Measurements from ENCODE around the gene LRFN5. TPM values are rescaled to one million over a fixed set of nuclear protein-coding genes. Genes with fewer than 3 reads are reported as not detected.

Gene LRFN5
- total RNA-seq (2013; cell fraction: nucleolus; rRNA removed), result not detected in 2 replicates
- total RNA-seq (2014; rRNA removed) (0.06 TPM in 1 of 2 replicates, not detected in the other), total RNA-seq (2014; rRNA removed; fragmentation: Illumina TruSeq; extraction: Trizol) (not detected in 2 replicates), total RNA-seq (2021) (0.05 TPM in 1 of 2 replicates, not detected in the other), polyA plus RNA-seq (2011; rRNA removed) (1.2 TPM in 2 replicates), polyA plus RNA-seq (2014; fragmentation: Illumina TruSeq; extraction: Trizol) (not detected in 2 replicates), polyA plus RNA-seq (2014; fragmentation: Nextera tagmentation; extraction: Ambion mirVana) (not detected), polyA plus RNA-seq (2014; rRNA removed) (not detected in 2 replicates), polyA plus RNA-seq (2016; fragmentation: Nextera tagmentation; extraction: Ambion mirVana) (not detected), polyA minus RNA-seq (2011; rRNA and poly(A)+ RNA removed) (3.4 and 3.5 TPM in 2 replicates), Bru-seq, nascent RNA (percentile 23 among the genes with signal in this experiment), BruChase-seq, experiment 1, labeled RNA remaining after a 6-hour chase (percentile 24 among the genes with signal in this experiment), BruChase-seq, experiment 2, labeled RNA remaining after a 2-hour chase (percentile 24 among the genes with signal in this experiment)
- not detected for polyA plus RNA-seq (2011; ENCODE audit: low read depth)
- 0.64 and 0.67 TPM in 2 replicates for polyA plus RNA-seq (2011; cell fraction: cytosol; rRNA removed)
- polyA plus RNA-seq (2011; cell fraction: nucleus; rRNA removed), result 1.1 and 1.2 TPM in 2 replicates
- polyA plus RNA-seq (2012), result not detected in 2 replicates
- polyA minus RNA-seq (2011; cell fraction: cytosol; rRNA and poly(A)+ RNA removed), result 0.21 and 0.53 TPM in 2 replicates
- 8.8 and 13.6 TPM in 2 replicates for polyA minus RNA-seq (2011; cell fraction: nucleus; rRNA and poly(A)+ RNA removed)
- long read RNA-seq, experiment 1, result 0 reads
- long read RNA-seq, experiment 2, partial matches to known transcripts, result 0 of 6 reads
- long read RNA-seq, experiment 2, other reads (novel, unspliced or antisense), result 6 of 6 reads

DNA sequence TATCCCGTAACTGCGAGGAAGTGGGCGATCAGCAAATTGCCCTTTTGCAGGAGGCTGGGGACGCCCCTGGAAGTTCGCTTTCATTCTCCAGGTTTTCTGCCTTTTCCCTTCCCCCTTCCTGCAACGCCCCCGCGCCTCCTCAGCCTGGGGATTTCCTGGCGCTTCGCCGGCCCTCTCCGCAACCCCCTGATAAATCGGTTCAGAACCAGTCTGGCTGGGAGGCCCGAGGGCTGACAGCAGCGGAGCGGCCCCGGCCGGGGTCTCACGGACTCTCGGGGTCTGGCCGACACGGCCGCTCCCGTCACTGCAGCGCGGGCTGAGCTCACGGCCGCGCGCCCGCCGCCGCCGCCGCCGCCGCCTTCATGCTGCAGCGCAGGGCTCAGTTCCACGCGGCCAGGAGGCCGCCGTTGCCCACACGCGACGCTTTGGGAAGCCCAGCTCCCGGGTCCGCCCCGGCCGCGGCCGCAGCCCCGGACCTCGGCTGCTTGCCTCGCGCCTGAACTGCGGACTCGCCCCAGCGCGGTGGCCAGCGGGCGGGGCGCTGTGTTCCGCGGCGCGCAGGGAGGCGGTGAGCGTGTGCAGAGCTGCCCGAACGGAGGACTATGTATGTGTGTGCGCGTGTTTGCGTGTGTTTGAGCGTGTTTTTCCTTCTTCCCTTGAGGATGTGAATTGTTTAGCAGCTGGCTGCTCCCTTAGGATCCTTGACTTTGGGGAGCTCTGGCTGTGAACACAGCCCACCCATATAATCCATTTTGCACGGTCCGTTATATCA is at the start of gene LRFN5:
LRFN5 (plus strand) TSS at position 345 of the 772 bp plus-strand sequence.
- H2AFZ ChIP-seq (ENCODE audit: control insufficient read depth, low read depth, low read length), result no peak within 1 kb of the TSS
- 7% methylated on average over 49 of the region's 76 CpGs for WGBS (ENCODE audit: insufficient coverage, insufficient replicate concordance, low lambda C conversion rate, missing lambda C conversion rate)
- peak within 1 kb of the TSS; percentile 48; the same call in 1 of the 2 replicates for H3K4me2 ChIP-seq (ENCODE audit: control insufficient read depth, insufficient read depth)
- no peaks in the 10 kb centered on the region; the same call in 2 of the 3 replicates for H3K9me3 ChIP-seq (replicated peaks; ENCODE audit: control insufficient read depth, insufficient read depth, low read length)
- ChIA-PET CTCF (no interaction called here), SMC1A (ENCODE audit: uncharacterized antibody, unreplicated experiment) (no interaction called here), RAD21 (ENCODE audit: unreplicated experiment) (no interaction called here), POLR2A (no interaction called here)
- no peak within 1 kb of the TSS; the same call in 1 of the 2 replicates for H3K4me3 ChIP-seq
- no peaks in the 10 kb centered on the region for H4K20me1 ChIP-seq (ENCODE audit: control insufficient read depth, insufficient read depth)
- ATAC-seq (peak; percentile 34; the same call in 2 of the 3 replicates), DNase-seq (ENCODE audit: low read depth, low spot score) (no peak), FAIRE-seq (no peak)
- TF ChIP-seq TCF3 (IDR thresholded peaks at IDR 0.05; ENCODE audit: borderline replicate concordance, insufficient read depth, low read depth, low read length) (no peak), ZBED1 (IDR thresholded peaks at IDR 0.05; ENCODE audit: borderline replicate concordance) (no peak), TBL1XR1 (IDR thresholded peaks at IDR 0.05; ENCODE audit: low read depth, low read length) (no peak), ESRRA (IDR thresholded peaks at IDR 0.05; ENCODE audit: low read length) (no peak)
- TF ChIP-seq, protein P1, sequence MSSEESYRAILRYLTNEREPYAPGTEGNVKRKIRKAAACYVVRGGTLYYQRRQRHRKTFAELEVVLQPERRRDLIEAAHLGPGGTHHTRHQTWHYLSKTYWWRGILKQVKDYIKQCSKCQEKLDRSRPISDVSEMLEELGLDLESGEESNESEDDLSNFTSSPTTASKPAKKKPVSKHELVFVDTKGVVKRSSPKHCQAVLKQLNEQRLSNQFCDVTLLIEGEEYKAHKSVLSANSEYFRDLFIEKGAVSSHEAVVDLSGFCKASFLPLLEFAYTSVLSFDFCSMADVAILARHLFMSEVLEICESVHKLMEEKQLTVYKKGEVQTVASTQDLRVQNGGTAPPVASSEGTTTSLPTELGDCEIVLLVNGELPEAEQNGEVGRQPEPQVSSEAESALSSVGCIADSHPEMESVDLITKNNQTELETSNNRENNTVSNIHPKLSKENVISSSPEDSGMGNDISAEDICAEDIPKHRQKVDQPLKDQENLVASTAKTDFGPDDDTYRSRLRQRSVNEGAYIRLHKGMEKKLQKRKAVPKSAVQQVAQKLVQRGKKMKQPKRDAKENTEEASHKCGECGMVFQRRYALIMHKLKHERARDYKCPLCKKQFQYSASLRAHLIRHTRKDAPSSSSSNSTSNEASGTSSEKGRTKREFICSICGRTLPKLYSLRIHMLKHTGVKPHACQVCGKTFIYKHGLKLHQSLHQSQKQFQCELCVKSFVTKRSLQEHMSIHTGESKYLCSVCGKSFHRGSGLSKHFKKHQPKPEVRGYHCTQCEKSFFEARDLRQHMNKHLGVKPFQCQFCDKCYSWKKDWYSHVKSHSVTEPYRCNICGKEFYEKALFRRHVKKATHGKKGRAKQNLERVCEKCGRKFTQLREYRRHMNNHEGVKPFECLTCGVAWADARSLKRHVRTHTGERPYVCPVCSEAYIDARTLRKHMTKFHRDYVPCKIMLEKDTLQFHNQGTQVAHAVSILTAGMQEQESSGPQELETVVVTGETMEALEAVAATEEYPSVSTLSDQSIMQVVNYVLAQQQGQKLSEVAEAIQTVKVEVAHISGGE (CRISPR knock-in tag; IDR thresholded peaks at IDR 0.05), result no peak
- TF ChIP-seq, protein P2, sequence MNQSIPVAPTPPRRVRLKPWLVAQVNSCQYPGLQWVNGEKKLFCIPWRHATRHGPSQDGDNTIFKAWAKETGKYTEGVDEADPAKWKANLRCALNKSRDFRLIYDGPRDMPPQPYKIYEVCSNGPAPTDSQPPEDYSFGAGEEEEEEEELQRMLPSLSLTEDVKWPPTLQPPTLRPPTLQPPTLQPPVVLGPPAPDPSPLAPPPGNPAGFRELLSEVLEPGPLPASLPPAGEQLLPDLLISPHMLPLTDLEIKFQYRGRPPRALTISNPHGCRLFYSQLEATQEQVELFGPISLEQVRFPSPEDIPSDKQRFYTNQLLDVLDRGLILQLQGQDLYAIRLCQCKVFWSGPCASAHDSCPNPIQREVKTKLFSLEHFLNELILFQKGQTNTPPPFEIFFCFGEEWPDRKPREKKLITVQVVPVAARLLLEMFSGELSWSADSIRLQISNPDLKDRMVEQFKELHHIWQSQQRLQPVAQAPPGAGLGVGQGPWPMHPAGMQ (IDR thresholded peaks at IDR 0.05; ENCODE audit: borderline replicate concordance), result no peak
- TF ChIP-seq, protein P3, sequence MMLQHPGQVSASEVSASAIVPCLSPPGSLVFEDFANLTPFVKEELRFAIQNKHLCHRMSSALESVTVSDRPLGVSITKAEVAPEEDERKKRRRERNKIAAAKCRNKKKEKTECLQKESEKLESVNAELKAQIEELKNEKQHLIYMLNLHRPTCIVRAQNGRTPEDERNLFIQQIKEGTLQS (IDR thresholded peaks at IDR 0.05; ENCODE audit: borderline replicate concordance, extremely low read depth, low read depth, low read length), result no peak
- intact Hi-C loops (cut with micrococcal nuclease; ENCODE audit: unreplicated experiment) (loop anchor here (10.0 kb wide), 1 partner anchor 322 kb away; no protein-coding TSS in a partner anchor), in situ Hi-C loops (cut with MboI) (loop anchor here (25.0 kb wide), 1 partner anchor 1619 kb away; no protein-coding TSS in a partner anchor)
- peaks cover 10 to 13% of the 10 kb centered on the region in 2 experiments for H3K27me3 ChIP-seq (replicated peaks in 1 of 2; ENCODE audit: control insufficient read depth in 2 of 2, insufficient read depth in 2 of 2, low read length in 1 of 2)
- no peaks in the 10 kb centered on the region for H3K4me1 ChIP-seq (ENCODE audit: control insufficient read depth, insufficient read depth, low read length)
- H3K79me2 ChIP-seq (ENCODE audit: control insufficient read depth, insufficient read depth, low read length), result no peaks in the 10 kb centered on the region
- H3K36me3 ChIP-seq (ENCODE audit: control insufficient read depth in 2 of 2, insufficient read depth in 2 of 2, low read length in 1 of 2), result no peaks in the 10 kb centered on the region
- no TSS peak for BruUV-seq (replicated peaks)
- H3K9ac ChIP-seq (ENCODE audit: control insufficient read depth, insufficient read depth, low read length), result no peak within 1 kb of the TSS
- no peak within 1 kb of the TSS for H3K27ac ChIP-seq (ENCODE audit: control insufficient read depth, insufficient read depth)

All from GM12878 (cell line).